Right lobe of liver (tissue), 6 donors: Measurements from ENCODE around the gene ZNF280C. TPM values are rescaled to one million over a fixed set of nuclear protein-coding genes. Genes with fewer than 3 reads are reported as not detected.
A peak's percentile ranks its signal among the peaks of the same experiment; 100 is the strongest.

Experiments
- ATAC-seq, 4 donors: fragments of 200-7000 bp; cut with Tn5 transposase; one replicate each; pipeline ENCODE4 v1.9.1; 2020; ENCODE audit warnings: mild to moderate bottlenecking in 4 of 4, moderate library complexity in 4 of 4
- DNase-seq, 3 donors: peaks; one replicate each; pipeline ENCODE4 v3.0.0-alpha.2; 2020
- H3K27ac ChIP-seq, 3 donors: fragments of 200-600 bp; one replicate each; pipeline ENCODE4 v1.8.0; 2022
- H3K27me3 ChIP-seq, 2 donors: fragments of 200-600 bp; one replicate each; pipeline ENCODE4 v1.8.0; 2022
- H3K36me3 ChIP-seq, 4 donors: fragments of 200-600 bp; sonication (generic) in 1 of 4; one replicate each; pipeline versions ENCODE4 v1.5.1 to v1.8.0; 2017 to 2022; ENCODE audit warnings: control low read depth in 1 of 4
- H3K4me1 ChIP-seq, 4 donors: fragments of 200-600 bp; sonication (generic) in 1 of 4; one replicate each; pipeline versions ENCODE4 v1.5.1 to v1.8.0; 2017 to 2022; ENCODE audit warnings: control low read depth in 1 of 4
- H3K4me3 ChIP-seq, 3 donors: fragments of 200-600 bp; one replicate each; pipeline ENCODE4 v1.8.0; 2022
- H3K9me3 ChIP-seq, 4 donors: fragments of 200-600 bp; sonication (generic) in 1 of 4; one replicate each; pipeline versions ENCODE4 v1.5.1 to v1.8.0; 2017 to 2022; ENCODE audit warnings: control low read depth in 1 of 4
- POLR2A ChIP-seq: fragments of 450-650 bp; IDR thresholded peaks from one replicate; pipeline ENCODE4 v1.6.1; 2017; ENCODE audit warnings: antibody characterized with exemption, mild to moderate bottlenecking
- WGBS: methylation state at CpG from one replicate; pipeline ENCODE4 v1.1.6; 2018; ENCODE audit warnings: low coverage, low lambda C conversion rate; ENCODE audit not compliant: insufficient coverage; ENCODE audit errors: missing lambda C conversion rate; 5-methylcytosine and 5-hydroxymethylcytosine counted together
- intact Hi-C, 2 donors: fragments of 100-400 bp; cut with DNase I; formaldehyde crosslinking; loops; one replicate each; pipeline versions ENCODE4 v1.11.2 to v1.14.1; 2022
- total RNA-seq, 6 experiments: library from RNA; depleted of rRNA in 2 of 6; stranded (reverse); fragments of >200 nt in 2 of 6; fragmentation: NEBNext Ultra II Directional in 3 of 6; extraction: Animal tissue kit (Norgen Biotek cat#: 25700) in 3 of 6; gene quantifications; one replicate each; pipeline versions ENCODE4 v1.1.0 to v1.2.4, GENCODE V29; 2016 to 2023
- TF ChIP-seq, protein P1 (sequence below), 4 donors: fragments of 200-600 bp in 3 of 4; fragments of 450-650 bp in 1 of 4; IDR thresholded peaks; one replicate each; pipeline versions ENCODE4 v1.5.1 to v1.8.0; 2016 to 2022; ENCODE audit warnings: antibody characterized with exemption in 4 of 4, mild to moderate bottlenecking in 2 of 4
- donor health status: DM: no; HTN: yes; CAD: no.
- donor health status: DM: no; HTN: no; CAD: no.
- donor health status: DM: no; HTN: no; CAD: no.
- donor health status: DM: no; HTN: yes; CAD: no.
- donor health status: DM: no; HTN: yes; CAD: no.

ZNF280C gene
- total RNA-seq, 6 experiments from 2014 or later, result 0.88 to 2.0 (median 1.3) TPM

DNA sequence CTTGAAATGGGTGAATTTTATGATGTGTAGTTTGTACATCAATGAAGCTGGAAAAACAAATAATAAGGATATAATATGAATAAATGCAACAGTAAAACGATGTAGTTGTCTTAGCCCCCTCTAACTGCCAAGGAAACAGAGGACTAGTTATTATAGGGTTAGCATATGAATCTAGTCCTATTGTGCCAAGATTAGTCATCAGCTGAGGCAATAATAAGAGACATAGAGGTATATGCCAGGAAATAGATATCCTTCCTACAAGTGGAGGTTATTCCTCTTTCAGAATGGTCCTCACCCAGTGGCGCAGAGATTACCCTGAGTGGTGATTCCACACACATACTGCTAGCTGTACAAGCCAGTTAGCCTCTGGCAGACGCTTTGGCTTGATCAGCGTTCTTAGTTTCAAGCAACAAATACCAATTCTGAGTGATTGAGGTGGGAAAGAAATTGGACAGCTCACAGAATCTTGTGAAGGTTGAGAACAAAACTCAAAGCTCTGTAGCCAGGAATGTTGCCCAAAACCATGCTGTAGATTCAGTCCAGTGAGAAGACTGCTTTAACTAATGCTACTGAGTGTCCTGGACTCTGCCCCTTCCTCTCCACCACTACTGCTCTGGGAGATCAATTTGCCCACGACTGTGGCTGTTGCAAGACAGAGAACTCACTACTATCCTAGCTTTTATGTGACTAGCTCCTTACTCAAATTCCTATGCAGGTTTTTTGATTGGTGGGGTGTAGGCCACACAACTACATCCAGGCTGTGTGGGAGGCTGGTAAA is 27.0 kb upstream of the ZNF280C start:
- H3K27me3 ChIP-seq, result peaks cover 0 to 7% of the 10 kb centered on the region in 2 donors
- TF ChIP-seq, protein P1, sequence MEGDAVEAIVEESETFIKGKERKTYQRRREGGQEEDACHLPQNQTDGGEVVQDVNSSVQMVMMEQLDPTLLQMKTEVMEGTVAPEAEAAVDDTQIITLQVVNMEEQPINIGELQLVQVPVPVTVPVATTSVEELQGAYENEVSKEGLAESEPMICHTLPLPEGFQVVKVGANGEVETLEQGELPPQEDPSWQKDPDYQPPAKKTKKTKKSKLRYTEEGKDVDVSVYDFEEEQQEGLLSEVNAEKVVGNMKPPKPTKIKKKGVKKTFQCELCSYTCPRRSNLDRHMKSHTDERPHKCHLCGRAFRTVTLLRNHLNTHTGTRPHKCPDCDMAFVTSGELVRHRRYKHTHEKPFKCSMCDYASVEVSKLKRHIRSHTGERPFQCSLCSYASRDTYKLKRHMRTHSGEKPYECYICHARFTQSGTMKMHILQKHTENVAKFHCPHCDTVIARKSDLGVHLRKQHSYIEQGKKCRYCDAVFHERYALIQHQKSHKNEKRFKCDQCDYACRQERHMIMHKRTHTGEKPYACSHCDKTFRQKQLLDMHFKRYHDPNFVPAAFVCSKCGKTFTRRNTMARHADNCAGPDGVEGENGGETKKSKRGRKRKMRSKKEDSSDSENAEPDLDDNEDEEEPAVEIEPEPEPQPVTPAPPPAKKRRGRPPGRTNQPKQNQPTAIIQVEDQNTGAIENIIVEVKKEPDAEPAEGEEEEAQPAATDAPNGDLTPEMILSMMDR (IDR thresholded peaks at IDR 0.05), result no peak
- TF ChIP-seq POLR2A, result no peak
- H3K27ac ChIP-seq, result no peak overlapping the region
- intact Hi-C loops, result no loop called here
- WGBS, result 35% methylated on average over 4 of the region's 5 CpGs
- no peak overlapping the region for H3K4me3 ChIP-seq
- H3K4me1 ChIP-seq, result no peaks in the 10 kb centered on the region
- no peaks in the 10 kb centered on the region for H3K36me3 ChIP-seq
- peak in 1 of 3 donors; percentile 48 for DNase-seq
- no peaks in the 10 kb centered on the region for H3K9me3 ChIP-seq
- ATAC-seq, result peak; percentile 84 to 90 (median 90)

GRCh38 chrX:130287071-130287770 is 18.5 kb upstream of the ZNF280C start:
- Histone ChIP-seq H3K27ac (no peak overlapping the region), H3K4me1 (no peaks in the 10 kb centered on the region), H3K9me3 (no peaks in the 10 kb centered on the region), H3K4me3 (peak overlapping the region in 2 of 3 donors; percentile 22 to 26), H3K36me3 (no peaks in the 10 kb centered on the region), H3K27me3 (peaks cover 0 to 7% of the 10 kb centered on the region in 2 donors)
- intact Hi-C loops, result no loop called here
- 38% methylated on average over 9 of the region's 11 CpGs for WGBS
- no peak for TF ChIP-seq POLR2A
- TF ChIP-seq, protein P1 (IDR thresholded peaks at IDR 0.05), result no peak
- ATAC-seq (peak; percentile 69 to 94 (median 83)), DNase-seq (peak in 1 of 3 donors; percentile 43)

DNA sequence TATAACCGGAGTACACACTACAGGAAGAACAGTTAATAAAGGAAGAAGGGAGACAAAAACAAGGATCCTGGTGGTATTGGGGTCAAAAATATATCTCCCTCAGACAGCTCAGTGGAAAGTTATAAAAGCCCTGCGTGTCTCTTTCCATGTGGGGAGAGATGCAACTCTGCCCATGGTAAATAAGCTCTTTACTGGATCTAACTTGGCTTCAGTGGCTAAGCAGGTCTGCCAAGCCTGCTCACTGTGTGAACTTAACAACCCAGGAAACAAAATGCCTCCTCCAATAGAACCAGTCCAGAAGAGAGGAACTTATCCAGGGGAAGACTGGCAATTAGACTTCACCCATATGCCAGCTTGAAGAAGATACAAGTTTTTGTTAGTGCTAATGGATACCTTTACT is 17.0 kb upstream of the ZNF280C start:
- TF ChIP-seq, protein P1 (IDR thresholded peaks at IDR 0.05), result no peak
- no peak for TF ChIP-seq POLR2A
- intact Hi-C loops, result no loop called here

GRCh38 chrX:130285069-130285620 is 16.4 kb upstream of the ZNF280C start:
- DNase-seq (no peak), ATAC-seq (no peak)
- no peaks in the 10 kb centered on the region for H3K27me3 ChIP-seq
- H3K36me3 ChIP-seq, result no peaks in the 10 kb centered on the region
- H3K27ac ChIP-seq, result no peak overlapping the region
- no peak overlapping the region for H3K4me3 ChIP-seq
- no peaks in the 10 kb centered on the region for H3K4me1 ChIP-seq
- no peaks in the 10 kb centered on the region for H3K9me3 ChIP-seq
- intact Hi-C loops, result no loop called here
- WGBS, result 81% methylated on average over 3 of the region's 3 CpGs
- TF ChIP-seq, protein P1 (IDR thresholded peaks at IDR 0.05), result no peak
- TF ChIP-seq POLR2A, result no peak

More for the DNA sequence above, 17.0 kb upstream of the ZNF280C start:
- no peaks in the 10 kb centered on the region for H3K36me3 ChIP-seq
- WGBS, result 75% methylated on average over 2 of the region's 2 CpGs
- no peak for DNase-seq
- ATAC-seq, result no peak
- no peaks in the 10 kb centered on the region for H3K27me3 ChIP-seq
- H3K4me1 ChIP-seq, result no peaks in the 10 kb centered on the region
- no peak overlapping the region for H3K27ac ChIP-seq
- H3K9me3 ChIP-seq, result no peaks in the 10 kb centered on the region
- no peak overlapping the region for H3K4me3 ChIP-seq
